IPS DF 4.7 (cell line): ENCODE results near the gene HMCN1.
"Not testable (repeated sequence)": the region's sequence is repeated elsewhere in the genome, so short reads cannot be mapped to it uniquely, and the experiment has no call there.

Experiments
- DNase-seq: peaks from one replicate; pipeline ENCODE4 v3.0.0-alpha.2; 2013; ENCODE audit warnings: low spot score; ENCODE audit errors: extremely low read depth

The HMCN1 gene

DNA sequence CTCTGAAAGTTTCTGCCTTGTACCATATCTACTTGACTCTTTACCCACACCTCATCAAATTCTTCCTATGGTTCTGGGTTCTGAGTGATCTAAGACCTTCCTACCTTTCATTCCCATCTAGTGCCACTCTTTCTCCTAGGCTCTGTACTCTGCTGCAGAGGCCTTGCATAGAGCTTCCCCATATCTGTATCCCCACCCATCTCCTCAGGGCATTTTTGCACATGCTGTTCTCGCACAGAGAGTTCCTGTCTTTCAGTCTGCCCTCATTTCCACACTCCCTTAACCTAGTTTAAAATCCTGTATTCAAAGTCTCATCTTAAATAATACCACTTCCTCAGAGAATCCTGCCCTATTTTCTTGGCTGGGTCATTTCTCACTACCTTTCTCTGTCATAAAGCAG, 114.8 kb downstream of the HMCN1 start:
- no peak for DNase-seq

- DNase-seq = no peak
These were observed 116.2 kb downstream of the HMCN1 start for GRCh38 chr1:185850366-185850765.

GRCh38 chr1:185853739-185854138, 119.5 kb downstream of the HMCN1 start:
- no peak for DNase-seq

DNA sequence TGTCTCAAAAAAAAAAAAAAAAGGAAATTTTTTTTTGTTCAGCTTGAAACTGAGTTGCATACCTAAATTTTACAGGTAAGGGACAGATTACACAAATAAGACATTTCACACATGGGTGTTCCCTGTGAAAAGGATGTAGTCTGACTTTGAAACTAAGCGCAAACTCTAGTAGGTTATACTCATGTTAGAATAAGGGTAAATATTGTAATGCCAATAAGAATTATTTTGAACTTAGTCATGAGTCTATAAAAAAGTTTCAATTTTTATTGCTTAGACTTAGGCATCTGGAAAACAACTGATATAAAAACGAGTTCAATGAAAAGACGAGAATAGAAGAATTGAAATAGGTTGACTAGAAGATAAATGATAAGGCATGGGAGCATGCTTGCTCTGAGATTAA, 122.3 kb downstream of the HMCN1 start:
- no peak for DNase-seq

DNA sequence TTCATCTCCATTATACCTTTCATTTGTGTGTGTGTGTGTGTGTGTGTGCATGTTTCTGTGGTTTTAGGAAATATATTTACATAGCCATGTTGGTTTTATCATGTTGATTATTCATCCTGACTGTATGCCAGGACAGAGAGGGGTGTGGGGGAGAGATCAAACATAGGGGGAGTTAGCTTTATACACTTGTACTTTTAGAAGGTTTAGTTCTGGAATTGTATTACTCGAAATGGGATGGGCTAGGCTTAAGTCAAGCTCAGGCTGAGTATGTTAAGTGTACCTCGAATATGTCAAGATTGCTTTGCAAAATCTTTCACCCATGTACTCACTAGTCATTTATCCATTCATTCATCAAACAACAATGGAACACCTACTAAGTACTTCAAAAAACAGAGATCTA, 123.3 kb downstream of the HMCN1 start:
- DNase-seq = no peak

DNA sequence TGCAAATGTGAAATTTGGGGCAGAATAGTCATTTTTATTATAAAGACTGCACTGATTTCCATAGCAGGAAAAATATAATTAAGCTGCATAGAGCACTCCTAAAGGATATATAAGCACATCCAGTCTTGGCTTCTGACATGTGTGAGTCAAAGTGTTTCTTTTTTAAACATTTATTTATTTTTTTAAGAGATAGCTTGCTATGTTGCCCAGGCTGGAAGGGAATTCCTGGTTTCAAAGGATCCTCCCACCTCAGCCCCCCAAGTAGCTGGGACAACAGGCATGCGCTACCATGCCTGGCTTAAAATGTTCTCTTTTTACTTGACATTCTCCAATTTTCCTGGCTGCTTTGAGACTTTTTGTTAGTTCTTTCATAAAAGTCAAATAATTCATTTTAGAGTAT, 126.1 kb downstream of the HMCN1 start:
- no peak for DNase-seq

DNA sequence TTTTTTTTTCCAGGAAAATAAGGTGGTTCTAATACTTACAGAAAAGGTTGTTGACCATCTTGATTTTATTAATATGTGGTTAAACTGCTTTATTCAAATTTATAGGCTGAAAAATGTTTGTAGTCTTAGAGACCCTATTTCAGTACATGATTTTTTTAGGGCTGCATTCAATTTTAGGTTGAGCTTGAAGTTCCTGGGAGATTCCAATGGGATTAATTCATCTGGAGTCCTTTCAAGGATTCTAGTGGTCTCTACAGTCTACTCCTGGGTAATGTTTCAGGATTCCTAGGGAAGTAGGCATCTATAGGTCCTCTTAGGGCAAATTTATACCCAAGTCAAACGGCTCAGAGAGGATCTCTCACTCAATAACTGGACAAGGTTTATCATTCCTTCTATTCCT, 126.7 kb downstream of the HMCN1 start:
- DNase-seq = no peak

- no peak for DNase-seq
These were observed 127.4 kb downstream of the HMCN1 start for GRCh38 chr1:185861630-185862029.

- DNase-seq = no peak
These were observed 128.0 kb downstream of the HMCN1 start for GRCh38 chr1:185862235-185862634.

DNA sequence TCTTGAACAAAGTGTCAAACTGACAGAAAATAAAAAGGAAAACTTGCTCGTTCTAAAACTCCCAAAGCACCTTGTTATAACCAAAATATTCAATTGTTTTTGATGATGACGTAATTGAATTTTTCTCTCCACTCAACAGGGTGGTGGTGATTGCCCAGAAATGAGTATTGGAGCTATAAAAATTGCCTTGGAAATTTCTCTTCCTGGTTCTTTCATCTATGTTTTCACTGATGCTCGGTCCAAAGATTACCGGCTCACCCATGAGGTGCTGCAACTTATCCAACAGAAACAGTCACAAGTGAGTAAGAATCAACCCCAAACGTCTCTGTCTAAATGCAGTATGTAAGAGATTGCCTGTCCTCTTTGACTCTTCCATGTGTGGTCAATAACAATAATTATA, 130.1 kb downstream of the HMCN1 start:
- DNase-seq = no peak

DNA sequence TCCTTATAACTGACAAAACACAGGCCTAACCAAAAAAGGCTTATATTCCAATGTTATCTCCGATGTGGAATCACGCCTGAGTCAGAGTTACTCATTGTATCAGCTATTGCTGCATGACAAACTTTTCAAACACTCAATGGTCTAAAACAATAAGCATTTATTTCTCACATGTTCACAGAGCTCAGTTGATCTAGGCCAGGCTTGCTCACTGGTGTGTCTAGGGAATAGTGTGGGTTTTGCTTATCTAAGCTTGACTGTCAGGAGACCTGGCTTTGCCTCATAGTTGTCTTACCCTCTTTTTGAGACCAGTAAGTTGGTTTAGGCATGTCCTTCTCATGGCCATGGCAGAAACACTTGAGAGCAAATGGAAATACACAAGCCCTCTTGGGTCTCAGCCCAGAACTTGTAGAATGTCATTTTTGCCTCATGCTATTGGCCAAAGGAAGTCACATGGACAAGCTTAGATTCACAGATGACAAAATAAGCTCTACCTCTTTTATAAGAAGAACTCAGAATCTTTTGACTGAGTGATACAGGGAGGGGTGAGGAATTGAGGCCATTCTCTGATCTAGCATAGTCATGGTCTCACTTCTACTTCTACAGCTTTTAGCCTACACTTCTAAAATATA, 130.8 kb downstream of the HMCN1 start:
- no peak for DNase-seq

DNA sequence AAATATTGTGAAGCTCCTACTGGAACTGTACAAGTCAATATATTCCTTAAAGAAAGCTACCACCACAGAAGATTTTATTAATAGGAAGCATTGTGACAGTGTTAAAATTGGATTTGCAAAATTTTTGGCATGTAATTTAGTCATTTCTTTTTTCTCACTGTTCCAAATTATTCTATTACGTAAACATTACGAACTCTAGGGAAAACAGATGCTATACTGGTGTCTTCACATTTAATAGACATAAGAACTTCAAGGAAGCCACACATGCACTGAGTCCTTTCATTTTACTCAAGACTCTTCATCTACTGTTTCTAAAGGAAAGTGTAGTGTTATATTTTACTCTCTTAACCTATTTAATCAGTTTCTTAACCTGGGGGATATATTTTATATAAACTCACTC, 135.4 kb downstream of the HMCN1 start:
- DNase-seq = no peak

GRCh38 chr1:185871627-185872150, 137.5 kb downstream of the HMCN1 start:
- no peak for DNase-seq

- no peak for DNase-seq
These were observed 140.1 kb downstream of the HMCN1 start for GRCh38 chr1:185874246-185874645.

DNA sequence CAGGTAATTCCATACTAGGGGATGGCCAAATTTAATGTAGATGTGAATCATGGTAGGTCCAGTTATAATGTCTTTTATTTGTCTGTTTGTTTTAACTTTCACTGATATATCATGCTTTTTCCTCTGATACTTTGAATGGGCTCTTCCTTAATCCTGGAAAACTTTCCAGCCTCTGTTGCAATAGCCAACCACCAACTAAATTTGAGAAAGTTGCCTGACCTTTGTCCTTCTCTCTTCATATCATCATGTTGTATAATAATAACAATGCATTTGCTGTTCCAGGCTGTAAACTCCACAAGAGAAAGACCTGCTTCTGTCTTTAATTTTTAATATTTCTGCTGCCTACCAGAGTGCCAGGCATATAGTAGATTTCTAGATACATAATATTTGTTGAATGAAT, 146.1 kb downstream of the HMCN1 start:
- DNase-seq = no peak

- DNase-seq = no peak
These were observed 146.7 kb downstream of the HMCN1 start for GRCh38 chr1:185880779-185881333.

DNA sequence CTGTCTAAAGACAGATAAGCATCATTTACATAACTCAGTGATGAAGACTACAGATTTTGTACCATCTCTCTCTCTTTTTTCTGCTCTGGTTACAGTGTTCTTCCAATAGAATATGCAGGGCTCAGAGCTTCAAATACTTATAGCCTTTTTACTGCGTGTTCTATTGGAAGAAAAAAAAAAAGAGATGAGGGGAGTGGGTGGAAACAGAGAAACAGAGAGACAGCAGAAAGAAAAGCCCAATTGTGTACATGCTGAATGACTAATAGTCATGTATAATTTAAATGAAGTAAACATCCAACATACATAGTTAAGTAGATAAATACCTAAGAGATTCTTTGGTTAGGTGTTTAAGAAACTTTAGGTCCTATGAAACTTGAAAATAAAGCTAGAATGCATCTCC, 151.9 kb downstream of the HMCN1 start:
- no peak for DNase-seq

DNA sequence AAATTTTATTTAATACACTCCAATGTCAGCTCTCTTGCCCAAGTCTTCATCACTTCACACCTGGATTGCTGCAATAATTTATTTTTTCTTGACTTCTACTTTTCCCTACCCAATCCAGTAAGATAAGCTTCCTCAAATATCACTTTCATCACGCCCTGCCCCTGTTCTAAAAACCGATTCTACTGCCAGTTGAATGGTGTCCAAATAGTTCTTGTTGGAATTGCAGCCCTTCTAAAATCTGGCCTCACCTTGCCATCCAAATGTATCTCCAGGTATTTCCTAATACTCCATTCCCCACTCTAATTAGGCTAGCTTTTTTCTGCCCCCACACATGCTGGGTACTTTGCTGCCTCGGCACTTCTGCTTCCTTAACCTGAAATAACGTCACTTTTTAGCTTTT, 152.5 kb downstream of the HMCN1 start:
- no peak for DNase-seq

GRCh38 chr1:185892831-185893403, 158.7 kb downstream of the HMCN1 start:
- not testable (repeated sequence) for DNase-seq

GRCh38 chr1:185894791-185895190, 160.6 kb downstream of the HMCN1 start:
- DNase-seq = no peak

GRCh38 chr1:185895208-185895900, 161.2 kb downstream of the HMCN1 start:
- no peak for DNase-seq

DNA sequence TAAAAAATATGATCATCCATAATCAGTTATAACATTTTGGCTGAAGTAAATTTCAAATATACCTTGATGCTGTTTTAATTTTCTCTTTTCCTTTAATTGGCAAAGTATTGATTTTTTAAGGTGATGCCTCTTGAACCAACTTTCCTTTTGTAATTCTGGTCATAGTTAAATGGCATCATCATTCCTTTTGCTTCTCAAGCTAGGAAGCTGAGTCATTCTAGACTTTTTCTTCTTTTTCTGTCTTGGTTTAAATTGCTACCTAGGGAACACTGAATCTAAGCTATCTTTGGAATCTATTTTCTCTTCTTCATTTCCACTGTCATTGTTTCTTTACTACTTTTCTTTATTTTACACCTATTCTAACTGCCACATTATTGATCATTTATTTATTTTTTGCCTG, 162.7 kb downstream of the HMCN1 start:
- DNase-seq = no peak
